A673 (cell line): ENCODE data around the gene ACSS2.

Source experiments
- CTCF ChIP-seq: fragments of 300-800, 200-600 bp; sonication (generic); conservative IDR thresholded peaks from 2 replicates; pipeline ENCODE4 v1.5.1; 2017; ENCODE audit warnings: low read depth, mild to moderate bottlenecking, antibody characterized with exemption, low read length, moderate library complexity, mixed read lengths
- EZH2 ChIP-seq: fragments of 200-600 bp; sonication (generic); IDR thresholded peaks from 2 replicates; pipeline ENCODE4 v1.6.1; 2017; ENCODE audit warnings: borderline replicate concordance, low read depth, mild to moderate bottlenecking, mixed read lengths, antibody characterized with exemption, low read length; ENCODE audit not compliant: poor library complexity, severe bottlenecking

GRCh38 chr20:34953960-34954359 is 77.5 kb downstream of the ACSS2 start:
- TF ChIP-seq CTCF (no peak), EZH2 (no peak)
